Mucosa of stomach (tissue), 1 donor: Measurements from ENCODE around the gene DGKI.
"Not testable (repeated sequence)": the region's sequence is repeated elsewhere in the genome, so short reads cannot be mapped to it uniquely, and the experiment has no call there.

Experiments used
- H3K27me3 ChIP-seq: one replicate; pipeline ENCODE4 v1.7.0; 2013; ENCODE audit warnings: mild to moderate bottlenecking, low read length; ENCODE audit not compliant: control insufficient read depth, insufficient read depth
- H3K36me3 ChIP-seq: one replicate; pipeline ENCODE4 v1.7.0; 2013; ENCODE audit warnings: low read length; ENCODE audit not compliant: control insufficient read depth, insufficient read depth
- H3K4me1 ChIP-seq: one replicate; pipeline ENCODE4 v1.7.0; 2013; ENCODE audit warnings: mild to moderate bottlenecking, low read length; ENCODE audit not compliant: control insufficient read depth, insufficient read depth
- H3K4me3 ChIP-seq: one replicate; pipeline ENCODE4 v1.7.0; 2013; ENCODE audit warnings: low read length
- H3K9ac ChIP-seq: one replicate; pipeline ENCODE4 v1.7.0; 2013; ENCODE audit warnings: mild to moderate bottlenecking, low read length, moderate library complexity
- H3K9me3 ChIP-seq: one replicate; pipeline ENCODE4 v1.7.0; 2013; ENCODE audit warnings: mild to moderate bottlenecking, low read length, moderate library complexity; ENCODE audit not compliant: control insufficient read depth
- donor health status: Pancreatic carcinoma.

The DGKI gene

DNA sequence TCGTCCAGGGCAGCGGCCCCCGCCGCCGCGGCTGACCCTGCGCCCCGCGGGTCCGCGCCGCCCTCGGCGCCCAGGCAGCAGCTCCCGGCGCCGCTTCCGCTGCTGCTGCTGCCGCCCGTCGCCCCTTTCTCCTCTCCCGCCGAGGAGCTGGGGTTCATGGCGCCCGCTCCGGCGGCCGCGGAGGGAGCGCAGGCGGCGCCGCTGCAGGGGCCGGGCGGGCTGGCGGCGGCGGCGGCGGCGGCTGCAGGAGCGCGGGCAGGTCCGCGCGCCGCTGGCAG lies 286 bp downstream of the DGKI start:
- H3K9ac ChIP-seq, result no peak overlapping the region
- H3K27me3 ChIP-seq, result peaks cover 49% of the 10 kb centered on the region
- H3K9me3 ChIP-seq, result no peaks in the 10 kb centered on the region
- H3K4me1 ChIP-seq, result no peaks in the 10 kb centered on the region
- H3K36me3 ChIP-seq, result no peaks in the 10 kb centered on the region
- no peak overlapping the region for H3K4me3 ChIP-seq

GRCh38 chr7:137844677-137845425 lies 1.9 kb downstream of the DGKI start:
- H3K4me1 ChIP-seq, result no peaks in the 10 kb centered on the region
- no peaks in the 10 kb centered on the region for H3K9me3 ChIP-seq
- peaks cover 49% of the 10 kb centered on the region for H3K27me3 ChIP-seq
- H3K4me3 ChIP-seq, result no peak overlapping the region
- H3K36me3 ChIP-seq, result no peaks in the 10 kb centered on the region
- H3K9ac ChIP-seq, result no peak overlapping the region

- Histone ChIP-seq H3K9ac (no peak overlapping the region), H3K4me3 (no peak overlapping the region), H3K27me3 (peaks cover 15% of the 10 kb centered on the region), H3K36me3 (no peaks in the 10 kb centered on the region), H3K9me3 (no peaks in the 10 kb centered on the region), H3K4me1 (no peaks in the 10 kb centered on the region)
Measured at GRCh38 chr7:137839903-137840779, 6.6 kb downstream of the DGKI start.

- H3K27me3 ChIP-seq, result peaks cover 1% of the 10 kb centered on the region
- no peaks in the 10 kb centered on the region for H3K9me3 ChIP-seq
- H3K4me3 ChIP-seq, result no peak overlapping the region
- H3K4me1 ChIP-seq, result no peaks in the 10 kb centered on the region
- no peak overlapping the region for H3K9ac ChIP-seq
- no peaks in the 10 kb centered on the region for H3K36me3 ChIP-seq
Measured at GRCh38 chr7:137838706-137839315, 8.0 kb downstream of the DGKI start.

DNA sequence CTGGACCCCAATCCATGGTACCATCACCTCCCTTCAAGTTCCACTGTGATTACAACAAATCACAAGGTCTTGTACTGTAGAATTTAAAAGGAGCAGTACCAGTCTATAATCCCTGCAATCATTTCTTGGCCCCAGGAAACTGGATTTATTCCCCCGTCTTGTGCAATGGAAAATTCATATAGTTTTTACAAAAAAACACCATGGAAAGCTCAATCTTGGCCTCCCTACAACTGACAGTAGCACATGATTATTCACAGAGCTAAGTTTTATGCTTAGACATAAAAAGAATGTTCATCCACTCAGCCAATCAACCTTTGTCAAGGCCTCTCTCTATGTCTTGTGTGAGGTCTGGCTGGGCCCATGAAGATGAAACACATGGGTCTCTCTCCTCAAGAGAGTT lies 10.2 kb downstream of the DGKI start:
- H3K9me3 ChIP-seq, result no peaks in the 10 kb centered on the region
- no peaks in the 10 kb centered on the region for H3K4me1 ChIP-seq
- H3K4me3 ChIP-seq, result no peak overlapping the region

GRCh38 chr7:137836113-137836509 lies 10.7 kb downstream of the DGKI start:
- H3K4me1 ChIP-seq, result no peaks in the 10 kb centered on the region
- H3K9me3 ChIP-seq, result no peaks in the 10 kb centered on the region
- H3K4me3 ChIP-seq, result no peak overlapping the region
- no peaks in the 10 kb centered on the region for H3K27me3 ChIP-seq
- no peak overlapping the region for H3K9ac ChIP-seq
- no peaks in the 10 kb centered on the region for H3K36me3 ChIP-seq

More for the DNA sequence above, 10.2 kb downstream of the DGKI start:
- Histone ChIP-seq H3K27me3 (no peaks in the 10 kb centered on the region), H3K36me3 (no peaks in the 10 kb centered on the region), H3K9ac (no peak overlapping the region)

- no peaks in the 10 kb centered on the region for H3K36me3 ChIP-seq
- H3K27me3 ChIP-seq, result no peaks in the 10 kb centered on the region
- no peaks in the 10 kb centered on the region for H3K9me3 ChIP-seq
- no peaks in the 10 kb centered on the region for H3K4me1 ChIP-seq
- no peak overlapping the region for H3K4me3 ChIP-seq
- no peak overlapping the region for H3K9ac ChIP-seq
Measured at GRCh38 chr7:137835486-137836112, 11.2 kb downstream of the DGKI start.

DNA sequence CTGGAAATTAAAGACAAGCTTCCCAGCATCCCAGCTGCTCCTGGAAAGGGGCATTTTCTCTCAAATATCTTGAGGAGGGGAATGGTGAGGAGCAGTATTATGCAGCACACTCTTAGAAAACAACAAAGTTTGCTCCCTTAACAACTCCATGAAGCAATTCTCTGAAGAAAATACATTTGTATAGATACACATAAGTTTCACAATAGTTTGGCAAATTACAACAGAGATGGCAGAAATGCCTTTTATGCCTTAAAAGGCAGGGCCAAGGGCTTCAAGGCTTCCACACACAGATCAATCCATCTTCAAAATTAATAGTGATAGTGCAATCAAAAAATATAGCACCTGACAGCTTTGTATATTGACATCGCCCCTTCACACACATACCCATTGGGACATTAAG lies 12.2 kb downstream of the DGKI start:
- Histone ChIP-seq H3K4me1 (no peaks in the 10 kb centered on the region), H3K9me3 (no peaks in the 10 kb centered on the region), H3K36me3 (no peaks in the 10 kb centered on the region), H3K9ac (no peak overlapping the region), H3K27me3 (no peaks in the 10 kb centered on the region), H3K4me3 (no peak overlapping the region)

- H3K4me3 ChIP-seq, H3K4me1 ChIP-seq, H3K9me3 ChIP-seq, H3K9ac ChIP-seq, H3K27me3 ChIP-seq, H3K36me3 ChIP-seq: not testable (repeated sequence)
Measured at GRCh38 chr7:137832990-137833389, 13.8 kb downstream of the DGKI start.

DNA sequence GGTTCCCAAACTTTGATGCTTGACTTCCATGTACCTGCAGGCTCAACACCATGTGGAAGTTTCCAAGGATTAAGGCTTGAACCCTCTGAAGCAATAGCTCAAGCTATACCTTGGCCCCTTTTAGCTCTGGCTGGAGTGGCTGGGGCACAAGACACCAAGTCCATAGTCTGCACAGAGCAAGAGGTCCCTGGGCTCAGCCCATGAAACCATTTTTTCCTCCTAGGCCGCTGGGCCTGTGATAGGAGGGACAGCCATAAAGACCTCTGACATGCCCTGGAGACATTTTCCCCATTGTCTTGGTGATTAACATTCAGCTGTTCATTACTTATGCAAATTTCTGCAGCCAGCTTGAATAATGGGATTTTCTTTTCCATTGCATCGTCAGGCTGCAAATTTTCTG lies 14.4 kb downstream of the DGKI start:
- no peak overlapping the region for H3K9ac ChIP-seq
- no peaks in the 10 kb centered on the region for H3K36me3 ChIP-seq
- H3K9me3 ChIP-seq, result no peaks in the 10 kb centered on the region
- no peak overlapping the region for H3K4me3 ChIP-seq
- H3K4me1 ChIP-seq, result no peaks in the 10 kb centered on the region
- no peaks in the 10 kb centered on the region for H3K27me3 ChIP-seq

GRCh38 chr7:137831555-137831954 lies 15.2 kb downstream of the DGKI start:
- not testable (repeated sequence) for H3K4me1 ChIP-seq, H3K36me3 ChIP-seq, H3K9ac ChIP-seq, H3K4me3 ChIP-seq, H3K9me3 ChIP-seq, H3K27me3 ChIP-seq
